Mesothelial cell of epicardium (in vitro differentiated cells): Measurements from ENCODE around the gene GRIA4. TPM values are rescaled to one million over a fixed set of nuclear protein-coding genes. Genes with fewer than 3 reads are reported as not detected.

Experiments used
- DNase-seq, 2 experiments: peaks; one replicate each; pipeline ENCODE4 v3.0.0; 2021; ENCODE audit warnings: low spot score in 2 of 2; ENCODE audit not compliant: unreplicated experiment in 2 of 2
- H3K27ac Mint-ChIP-seq: 2 replicates; pipeline ENCODE4 v1.8.0; 2021; ENCODE audit warnings: mixed read lengths
- H3K27me3 Mint-ChIP-seq: 2 replicates; pipeline ENCODE4 v1.8.0; 2021; ENCODE audit warnings: low read depth, mixed read lengths
- H3K36me3 Mint-ChIP-seq: 2 replicates; pipeline ENCODE4 v1.8.0; 2021; ENCODE audit warnings: mixed read lengths
- H3K4me1 Mint-ChIP-seq: 2 replicates; pipeline ENCODE4 v1.8.0; 2021; ENCODE audit warnings: mixed read lengths
- H3K4me3 Mint-ChIP-seq: 2 replicates; pipeline ENCODE4 v1.8.0; 2021; ENCODE audit warnings: mild to moderate bottlenecking, moderate library complexity, mixed read lengths
- H3K9me3 Mint-ChIP-seq: 2 replicates; pipeline ENCODE4 v1.8.0; 2021; ENCODE audit warnings: mixed read lengths
- CTCF ChIP-seq: fragments of 200-600 bp; sonication (generic); IDR thresholded peaks from one replicate; pipeline ENCODE4 v1.5.0; 2021; ENCODE audit warnings: antibody characterized with exemption; ENCODE audit not compliant: unreplicated experiment
- total RNA-seq: library from RNA; stranded (reverse); gene quantifications from 3 replicates; pipeline ENCODE4 v1.2.1, GENCODE V29; 2021

Gene GRIA4
- total RNA-seq, 1 donor from 2014 or later: 156 TPM

- no peak overlapping the region for H3K4me3 Mint-ChIP-seq
- peaks cover 20% of the 10 kb centered on the region for H3K36me3 Mint-ChIP-seq
- H3K27ac Mint-ChIP-seq: no peak overlapping the region
- no peak for DNase-seq
- H3K27me3 Mint-ChIP-seq: no peaks in the 10 kb centered on the region
- no peak for TF ChIP-seq CTCF
- peaks cover 5% of the 10 kb centered on the region for H3K9me3 Mint-ChIP-seq
- peaks cover 8% of the 10 kb centered on the region for H3K4me1 Mint-ChIP-seq
These were observed 29.7 kb downstream of the GRIA4 start for GRCh38 chr11:105639527-105639926.

GRCh38 chr11:105641433-105641832, 31.6 kb downstream of the GRIA4 start:
- DNase-seq: no peak
- Mint-ChIP-seq H3K9me3 (peaks cover 22% of the 10 kb centered on the region), H3K4me1 (peaks cover 7% of the 10 kb centered on the region), H3K27me3 (no peaks in the 10 kb centered on the region), H3K27ac (no peak overlapping the region), H3K4me3 (no peak overlapping the region), H3K36me3 (peaks cover 37% of the 10 kb centered on the region)
- no peak for TF ChIP-seq CTCF

- H3K27me3 Mint-ChIP-seq: no peaks in the 10 kb centered on the region
- H3K4me1 Mint-ChIP-seq: peaks cover 6% of the 10 kb centered on the region
- DNase-seq: no peak
- peaks cover 48% of the 10 kb centered on the region for H3K36me3 Mint-ChIP-seq
- no peak for TF ChIP-seq CTCF
- peaks cover 34% of the 10 kb centered on the region for H3K9me3 Mint-ChIP-seq
- H3K4me3 Mint-ChIP-seq: no peak overlapping the region
- no peak overlapping the region for H3K27ac Mint-ChIP-seq
These were observed 33.0 kb downstream of the GRIA4 start for GRCh38 chr11:105642870-105643269.

- H3K9me3 Mint-ChIP-seq: peaks cover 34% of the 10 kb centered on the region
- DNase-seq: no peak
- TF ChIP-seq CTCF: no peak
- H3K27me3 Mint-ChIP-seq: no peaks in the 10 kb centered on the region
- H3K36me3 Mint-ChIP-seq: peaks cover 46% of the 10 kb centered on the region
- H3K27ac Mint-ChIP-seq: no peak overlapping the region
- H3K4me3 Mint-ChIP-seq: no peak overlapping the region
- no peaks in the 10 kb centered on the region for H3K4me1 Mint-ChIP-seq
These were observed 35.1 kb downstream of the GRIA4 start for GRCh38 chr11:105644839-105645573.

GRCh38 chr11:105647780-105648179, 37.9 kb downstream of the GRIA4 start:
- no peaks in the 10 kb centered on the region for H3K4me1 Mint-ChIP-seq

More at GRCh38 chr11:105647780-105648179, 37.9 kb downstream of the GRIA4 start:
- no peak for DNase-seq
- no peaks in the 10 kb centered on the region for H3K27me3 Mint-ChIP-seq
- peaks cover 30% of the 10 kb centered on the region for H3K9me3 Mint-ChIP-seq
- no peak overlapping the region for H3K4me3 Mint-ChIP-seq
- H3K27ac Mint-ChIP-seq: no peak overlapping the region
- TF ChIP-seq CTCF: no peak
- peaks cover 43% of the 10 kb centered on the region for H3K36me3 Mint-ChIP-seq
